Heart left ventricle (tissue), 13 donors: ENCODE data around the gene PLD6.

Source experiments
- CTCF ChIP-seq, 12 donors: fragments of 200-600 bp; sonication (generic) in 4 of 12; IDR thresholded peaks; one replicate each; pipeline versions ENCODE4 v1.5.0 to v1.8.0; 2018 to 2022; ENCODE audit warnings: antibody characterized with exemption in 12 of 12, mild to moderate bottlenecking in 5 of 12
- POLR2A ChIP-seq, 2 donors: fragments of 450-650 bp; IDR thresholded peaks; one replicate each; pipeline ENCODE4 v1.6.1; 2017; ENCODE audit warnings: antibody characterized with exemption in 2 of 2, mild to moderate bottlenecking in 2 of 2, moderate library complexity in 2 of 2
- donor health status: ischemic (EF 13 %, LVEDD 7.1; RV severe dilation, severe dysfunction).
- donor health status: DM: no; HTN: yes; CAD: no.
- donor health status: DM: no; HTN: no; CAD: no.
- donor health status: ischemic (EF 25% LVEDD 6.9; RV normal size, moderate dysfunction).
- donor health status: ischemic (EF 25% LVEDD 5.7; RV mildly dilated, moderate dysfunction).
- donor health status: ischemic (EF 35%, LVEDD 5.7; RV mildly dilated, moderate dysfunction).
- donor health status: nonischemic (EF 11% LVEDD 7.7; RV severe dilation, severe dysfunction).
- donor health status: DM: yes; HTN: yes; CAD: no.
- donor health status: PGD.
- donor health status: ischemic (EF 29% LVEDD 5.4; RV normal size, mild dysfunction).
- donor health status: nonischemic (EF 23%, LVEDD 6.1; RV moderate dilation, normal function).

GRCh38 chr17:17226451-17227265 is 20.5 kb upstream of the PLD6 start:
- TF ChIP-seq CTCF (IDR thresholded peaks at IDR 0.05), result no peak
- no peak for TF ChIP-seq POLR2A (IDR thresholded peaks at IDR 0.05)
